IPS-20b (cell line): ENCODE data around the gene LCE1C.

ENCODE experiments used
- H3K27ac ChIP-seq: one replicate; pipeline ENCODE4 v1.5.1; 2013; ENCODE audit warnings: low read length
- H3K27me3 ChIP-seq: 2 replicates; pipeline ENCODE4 v1.6.1; 2013; ENCODE audit warnings: mild to moderate bottlenecking, low read length, inconsistent platforms; ENCODE audit not compliant: insufficient read depth
- H3K36me3 ChIP-seq: 2 replicates; pipeline ENCODE4 v1.6.1; 2013; ENCODE audit warnings: low read depth, mild to moderate bottlenecking, inconsistent platforms, low read length, moderate library complexity; ENCODE audit not compliant: insufficient read depth
- H3K4me1 ChIP-seq: 2 replicates; pipeline ENCODE4 v1.6.1; 2013; ENCODE audit warnings: mild to moderate bottlenecking, control low read depth, inconsistent platforms, low read length, moderate library complexity; ENCODE audit not compliant: insufficient read depth
- H3K4me3 ChIP-seq: 2 replicates; pipeline ENCODE4 v1.5.1; 2013; ENCODE audit warnings: mild to moderate bottlenecking, low read length, inconsistent platforms
- H3K9ac ChIP-seq: 2 replicates; pipeline ENCODE4 v1.6.1; 2013; ENCODE audit warnings: low read depth, mild to moderate bottlenecking, inconsistent platforms, low read length, moderate library complexity
- H3K9me3 ChIP-seq: 2 replicates; pipeline ENCODE4 v1.6.1; 2013; ENCODE audit warnings: mild to moderate bottlenecking, low read depth, low read length, inconsistent platforms; ENCODE audit not compliant: insufficient read depth

LCE1C gene

DNA sequence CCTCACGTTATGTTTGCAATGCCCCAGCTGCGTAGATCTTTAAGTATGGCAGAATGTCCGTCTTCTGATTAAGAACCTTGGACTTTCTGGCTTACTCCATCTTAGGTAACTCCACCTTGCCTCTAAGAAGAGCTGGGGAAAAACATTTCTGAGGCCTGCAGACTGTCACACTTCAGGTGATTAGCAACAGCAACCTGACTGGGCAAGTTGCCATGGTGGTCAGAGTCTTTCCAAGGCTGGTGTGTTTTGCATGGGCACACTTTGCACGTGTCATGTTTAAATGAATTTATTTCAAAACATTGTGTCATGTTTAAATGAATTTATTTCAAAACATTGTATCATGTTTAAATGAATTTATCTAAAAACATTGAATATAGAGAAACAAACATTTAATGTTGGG, 47.8 kb downstream of the LCE1C start:
- Histone ChIP-seq H3K9ac (no peak overlapping the region), H3K9me3 (peaks cover 68% of the 10 kb centered on the region), H3K27me3 (no peaks in the 10 kb centered on the region), H3K27ac (no peak overlapping the region), H3K4me1 (no peaks in the 10 kb centered on the region), H3K36me3 (no peaks in the 10 kb centered on the region), H3K4me3 (no peak overlapping the region)

DNA sequence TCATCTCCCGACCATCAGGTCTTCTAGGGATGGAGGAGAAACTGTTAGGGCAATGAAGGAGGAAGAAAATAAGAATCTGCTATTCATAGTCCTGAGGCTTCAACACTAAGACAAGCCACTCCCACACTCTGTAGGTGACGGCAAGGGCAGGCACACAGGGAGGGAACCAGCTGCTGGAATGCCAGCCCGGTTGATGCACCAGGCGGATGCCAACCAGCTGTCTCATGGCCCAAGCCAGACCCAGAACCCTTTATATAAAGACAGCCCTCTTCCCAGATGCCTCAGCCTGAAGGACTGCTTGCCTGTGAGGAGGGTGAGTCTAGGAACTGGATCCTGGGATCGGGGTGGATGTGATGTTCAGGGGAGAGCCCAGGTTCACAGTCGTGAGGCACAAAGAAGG, 48.7 kb downstream of the LCE1C start, which contains the start of gene KPRP:
KPRP (plus strand) TSS at position 279 of the 400 bp plus-strand sequence. CDS start 1,564 bp downstream, outside the sequence.
- H3K36me3 ChIP-seq, result no peaks in the 10 kb centered on the region
- H3K9me3 ChIP-seq, result peaks cover 66% of the 10 kb centered on the region
- H3K4me1 ChIP-seq, result no peaks in the 10 kb centered on the region
- no peaks in the 10 kb centered on the region for H3K27me3 ChIP-seq
- H3K9ac ChIP-seq, result no peak within 1 kb of the TSS
- no peak within 1 kb of the TSS for H3K4me3 ChIP-seq
- no peak within 1 kb of the TSS for H3K27ac ChIP-seq

DNA sequence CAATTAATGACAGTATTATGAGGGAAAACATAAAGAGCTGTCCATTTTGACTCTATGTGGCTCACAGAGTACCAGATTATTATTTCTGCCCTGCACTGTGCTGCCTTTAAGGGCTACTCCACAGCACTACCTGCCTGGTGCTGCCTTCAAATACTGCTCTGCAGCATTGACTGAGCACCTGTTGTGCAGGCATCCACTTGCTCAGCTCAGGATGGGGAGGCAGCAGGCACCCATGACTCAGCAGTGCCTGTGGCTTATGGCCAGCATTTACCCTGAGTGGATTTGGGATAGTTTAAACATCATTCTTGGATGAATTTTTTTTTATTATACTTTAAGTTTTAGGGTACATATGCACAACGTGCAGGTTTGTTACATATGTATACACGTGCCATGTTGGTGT, 49.6 kb downstream of the LCE1C start:
- no peak overlapping the region for H3K4me3 ChIP-seq
- no peak overlapping the region for H3K9ac ChIP-seq
- peaks cover 67% of the 10 kb centered on the region for H3K9me3 ChIP-seq
- H3K27ac ChIP-seq, result no peak overlapping the region
- H3K4me1 ChIP-seq, result no peaks in the 10 kb centered on the region
- no peaks in the 10 kb centered on the region for H3K27me3 ChIP-seq
- no peaks in the 10 kb centered on the region for H3K36me3 ChIP-seq
